MM.1S (cell line): ENCODE measurements around the gene TDRD3.
"Not testable (repeated sequence)": the region's sequence is repeated elsewhere in the genome, so short reads cannot be mapped to it uniquely, and the experiment has no call there.

Experiments
- DNase-seq: peaks from one replicate; pipeline ENCODE4 v3.0.0-alpha.2; 2015
- H2AFZ ChIP-seq: fragments of 300-600 bp; sonication (generic); 2 replicates; pipeline ENCODE4 v1.6.0; 2016; ENCODE audit warnings: antibody characterized with exemption, low read length
- H3F3A ChIP-seq: fragments of 300-600 bp; sonication (generic); 2 replicates; pipeline ENCODE4 v1.6.1; 2016; ENCODE audit warnings: mild to moderate bottlenecking, antibody characterized with exemption, low read length, moderate library complexity, mixed read lengths; ENCODE audit not compliant: insufficient read depth
- H3K27ac ChIP-seq: fragments of 300-600 bp; sonication (generic); 2 replicates; pipeline ENCODE4 v1.5.1; 2016; ENCODE audit warnings: mild to moderate bottlenecking, low read length
- H3K27me3 ChIP-seq: fragments of 300-600 bp; sonication (generic); replicated peaks from 2 replicates; pipeline ENCODE4 v1.6.0; 2016; ENCODE audit warnings: low read length; ENCODE audit not compliant: insufficient read depth
- H3K36me3 ChIP-seq: fragments of 300-600 bp; sonication (generic); replicated peaks from 2 replicates; pipeline ENCODE4 v1.6.1; 2016; ENCODE audit warnings: mild to moderate bottlenecking, low read length, mixed read lengths; ENCODE audit not compliant: insufficient read depth
- H3K4me1 ChIP-seq: fragments of 300-600 bp; sonication (generic); 2 replicates; pipeline ENCODE4 v1.6.1; 2016; ENCODE audit warnings: low read length, mixed read lengths
- H3K4me2 ChIP-seq: fragments of 300-600 bp; sonication (generic); 2 replicates; pipeline ENCODE4 v1.6.0; 2016; ENCODE audit warnings: low read depth, low read length
- H3K4me3 ChIP-seq: fragments of 300-600 bp; sonication (generic); 2 replicates; pipeline ENCODE4 v1.5.1; 2016; ENCODE audit warnings: low read length, mixed read lengths
- H3K79me2 ChIP-seq: fragments of 300-600 bp; sonication (generic); 2 replicates; pipeline ENCODE4 v1.6.1; 2016; ENCODE audit warnings: mixed run types, low read length, mixed read lengths
- H3K9ac ChIP-seq: fragments of 300-600 bp; sonication (generic); 2 replicates; pipeline ENCODE4 v1.6.1; 2016; ENCODE audit warnings: low read length, mixed read lengths
- H3K9me2 ChIP-seq: fragments of 300-600 bp; sonication (generic); replicated peaks from 2 replicates; pipeline ENCODE4 v1.6.1; 2016; ENCODE audit warnings: mild to moderate bottlenecking, low read length, mixed read lengths; ENCODE audit not compliant: insufficient read depth
- H3K9me3 ChIP-seq: fragments of 300-600 bp; sonication (generic); replicated peaks from 2 replicates; pipeline ENCODE4 v1.6.1; 2016; ENCODE audit warnings: mild to moderate bottlenecking, low read length, mixed read lengths; ENCODE audit not compliant: insufficient read depth
- H4K20me1 ChIP-seq: fragments of 300-600 bp; sonication (generic); 2 replicates; pipeline ENCODE4 v1.6.1; 2016; ENCODE audit warnings: mild to moderate bottlenecking, low read length, moderate library complexity, mixed read lengths; ENCODE audit not compliant: insufficient read depth
- CTCF ChIP-seq: fragments of 300-600 bp; sonication (generic); IDR thresholded peaks from 2 replicates; pipeline ENCODE4 v1.5.1; 2016; ENCODE audit warnings: antibody characterized with exemption, low read length, mixed read lengths
- EZH2 ChIP-seq: fragments of 300-600 bp; sonication (generic); optimal IDR thresholded peaks from 2 replicates; pipeline ENCODE3; 2017; ENCODE audit warnings: low read depth, mild to moderate bottlenecking, antibody characterized with exemption, low read length, mixed read lengths
- EZH2phosphoT487 ChIP-seq: fragments of 300-600 bp; sonication (generic); IDR thresholded peaks from 2 replicates; pipeline ENCODE4 v1.6.1; 2018; ENCODE audit warnings: antibody characterized with exemption, low read length

TDRD3 gene

GRCh38 chr13:60372141-60372540 lies 24.9 kb upstream of the TDRD3 start:
- DNase-seq, result no peak
- H3K4me3 ChIP-seq, result no peak overlapping the region
- no peak overlapping the region for H3K9ac ChIP-seq
- no peaks in the 10 kb centered on the region for H3K79me2 ChIP-seq
- no peaks in the 10 kb centered on the region for H3K27me3 ChIP-seq
- no peak for TF ChIP-seq EZH2phosphoT487
- no peak for TF ChIP-seq CTCF
- no peak for TF ChIP-seq EZH2
- no peaks in the 10 kb centered on the region for H3K9me2 ChIP-seq
- H3K4me2 ChIP-seq, result no peak overlapping the region
- no peak overlapping the region for H3K27ac ChIP-seq
- H4K20me1 ChIP-seq, result no peaks in the 10 kb centered on the region
- H3K36me3 ChIP-seq, result no peaks in the 10 kb centered on the region
- no peaks in the 10 kb centered on the region for H3K9me3 ChIP-seq
- no peaks in the 10 kb centered on the region for H3F3A ChIP-seq
- H3K4me1 ChIP-seq, result no peaks in the 10 kb centered on the region
- no peak overlapping the region for H2AFZ ChIP-seq

GRCh38 chr13:60379282-60379681 lies 17.7 kb upstream of the TDRD3 start:
- H4K20me1 ChIP-seq, DNase-seq, H3K9me2 ChIP-seq, H3K79me2 ChIP-seq, H3K36me3 ChIP-seq, H3K27me3 ChIP-seq, H3K9me3 ChIP-seq, H3K4me2 ChIP-seq, H3K27ac ChIP-seq, H2AFZ ChIP-seq, H3F3A ChIP-seq, H3K4me1 ChIP-seq, H3K9ac ChIP-seq, H3K4me3 ChIP-seq: not testable (repeated sequence)

GRCh38 chr13:60379837-60380565 lies 17.0 kb upstream of the TDRD3 start:
- no peak overlapping the region for H3K4me2 ChIP-seq
- H3K9me2 ChIP-seq, result no peaks in the 10 kb centered on the region
- no peak overlapping the region for H2AFZ ChIP-seq
- no peaks in the 10 kb centered on the region for H3F3A ChIP-seq
- H3K4me3 ChIP-seq, result no peak overlapping the region
- no peaks in the 10 kb centered on the region for H3K79me2 ChIP-seq
- H3K4me1 ChIP-seq, result no peaks in the 10 kb centered on the region
- no peaks in the 10 kb centered on the region for H3K9me3 ChIP-seq
- H4K20me1 ChIP-seq, result no peaks in the 10 kb centered on the region
- H3K9ac ChIP-seq, result no peak overlapping the region
- no peak overlapping the region for H3K27ac ChIP-seq
- no peaks in the 10 kb centered on the region for H3K27me3 ChIP-seq
- H3K36me3 ChIP-seq, result no peaks in the 10 kb centered on the region
- TF ChIP-seq EZH2 (no peak), CTCF (no peak), EZH2phosphoT487 (no peak)
- DNase-seq, result no peak

GRCh38 chr13:60384911-60385310 lies 12.1 kb upstream of the TDRD3 start:
- H3K4me1 ChIP-seq, result no peaks in the 10 kb centered on the region
- H2AFZ ChIP-seq, result no peak overlapping the region
- H3K9ac ChIP-seq, result no peak overlapping the region
- no peaks in the 10 kb centered on the region for H4K20me1 ChIP-seq
- no peaks in the 10 kb centered on the region for H3K79me2 ChIP-seq
- H3F3A ChIP-seq, result no peaks in the 10 kb centered on the region
- no peaks in the 10 kb centered on the region for H3K36me3 ChIP-seq
- H3K4me3 ChIP-seq, result no peak overlapping the region
- no peaks in the 10 kb centered on the region for H3K9me3 ChIP-seq
- H3K27me3 ChIP-seq, result no peaks in the 10 kb centered on the region
- no peak for DNase-seq
- no peaks in the 10 kb centered on the region for H3K9me2 ChIP-seq
- H3K27ac ChIP-seq, result no peak overlapping the region
- H3K4me2 ChIP-seq, result no peak overlapping the region
- TF ChIP-seq CTCF (no peak), EZH2 (no peak), EZH2phosphoT487 (no peak)
